NT2/D1 (cell line): ENCODE data around the gene LAIR2.
"Not testable (repeated sequence)": the region's sequence is repeated elsewhere in the genome, so short reads cannot be mapped to it uniquely, and the experiment has no call there.

Experiments used
- SUZ12 ChIP-seq: IDR thresholded peaks from 2 replicates; pipeline ENCODE4 v1.6.1; 2011; ENCODE audit not compliant: insufficient read length, insufficient read depth; ENCODE audit errors: extremely low read depth
- YY1 ChIP-seq: IDR thresholded peaks from 2 replicates; pipeline ENCODE4 v1.6.1; 2011; ENCODE audit not compliant: insufficient read length, insufficient read depth
- ZNF274 ChIP-seq: IDR thresholded peaks from 2 replicates; pipeline ENCODE4 v1.6.1; 2011; ENCODE audit warnings: mild to moderate bottlenecking, low read depth, low read length

DNA sequence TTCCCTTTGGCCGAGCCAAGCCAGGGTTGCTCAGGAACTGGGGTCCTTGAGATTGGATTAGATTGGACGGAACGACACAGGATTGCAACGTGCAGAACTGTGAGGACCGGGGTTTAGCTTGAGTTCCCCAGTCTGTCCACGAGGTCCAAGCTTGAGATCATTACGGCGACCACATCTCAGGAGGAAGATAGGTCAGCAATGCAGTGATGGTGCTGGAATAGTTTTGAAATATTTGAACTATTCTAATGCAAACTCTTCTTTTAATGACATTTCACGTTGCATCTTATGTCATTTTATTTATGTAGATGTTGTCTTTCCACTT, 4.2 kb upstream of the LAIR2 start:
- not testable (repeated sequence) for TF ChIP-seq SUZ12, ZNF274, YY1
